AML-193 (cell line): ENCODE data around the gene MED12L.

Source experiments
- DNase-seq, 2 experiments: peaks; one replicate each; lab custom pipeline; 2025; lab: John Stamatoyannopoulos, UW

Gene MED12L

DNA sequence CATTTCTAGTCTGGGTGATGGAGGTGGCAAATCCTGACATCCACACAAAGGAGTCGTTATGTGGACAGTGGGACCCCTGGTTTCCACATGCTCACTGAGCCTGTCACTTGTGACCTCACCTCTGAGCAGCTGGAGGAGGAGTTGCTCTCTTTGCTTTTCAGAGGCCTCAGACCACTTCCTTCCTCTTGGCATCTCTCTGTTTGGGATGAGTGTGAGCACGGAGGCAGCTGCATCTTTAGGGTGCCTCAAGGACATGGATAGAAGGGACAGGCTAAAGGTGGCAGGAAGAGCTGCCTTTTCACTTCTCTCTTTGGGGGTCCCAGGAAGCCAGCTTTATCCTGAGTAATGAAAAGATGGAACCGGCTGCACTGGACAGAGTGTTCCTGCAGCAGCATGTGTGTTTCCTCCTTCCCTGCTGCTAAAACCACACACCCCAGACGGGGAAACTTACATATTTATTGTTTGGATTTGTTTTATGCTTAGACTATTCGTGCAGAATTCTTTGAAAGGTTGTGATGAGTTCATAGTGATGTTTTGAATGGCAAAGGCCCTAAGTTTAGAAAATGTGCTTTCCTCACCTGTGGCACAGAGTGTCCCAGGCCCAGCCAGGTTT is 85.8 kb downstream of the MED12L start:
- peak; percentile 70 to 79 for DNase-seq

DNA sequence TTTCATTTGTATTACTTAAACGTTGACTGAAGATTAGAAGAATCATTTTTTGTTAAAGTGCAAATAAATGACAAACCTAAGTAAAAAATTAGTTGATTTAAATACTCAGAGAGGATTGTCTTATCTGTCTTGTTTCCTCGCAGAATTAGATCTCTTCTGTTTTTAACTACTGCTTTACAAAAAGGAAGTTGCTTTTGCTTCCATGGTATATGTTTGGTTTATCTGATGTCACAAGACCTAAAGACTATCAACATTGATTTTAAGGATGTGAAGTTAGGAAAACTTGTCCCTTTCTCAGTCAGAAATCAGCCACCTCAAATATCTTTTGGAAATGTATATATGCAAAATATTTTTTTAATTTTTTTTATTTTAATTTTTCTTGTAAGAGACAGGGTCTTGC is 88.9 kb downstream of the MED12L start:
- peak; percentile 45 to 59 for DNase-seq

DNA sequence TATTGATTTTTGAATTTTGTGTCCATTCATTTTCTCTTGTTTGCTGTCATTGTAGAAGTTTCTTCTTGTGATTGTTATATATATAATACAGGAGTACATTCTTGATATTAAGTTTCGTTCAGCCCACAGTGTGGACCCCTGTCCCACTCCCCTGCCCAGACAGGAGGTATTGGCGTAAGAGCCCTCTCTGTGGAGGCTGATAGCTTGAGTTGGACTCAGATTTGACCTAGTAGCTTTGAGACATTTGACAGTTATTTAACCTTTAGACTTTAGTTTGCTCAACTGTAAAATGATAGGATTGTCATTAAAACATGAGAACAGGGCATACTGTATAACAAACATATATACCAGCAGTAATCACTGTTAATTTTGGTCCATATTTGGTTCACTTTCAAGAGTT is 90.5 kb downstream of the MED12L start:
- DNase-seq = no peak

DNA sequence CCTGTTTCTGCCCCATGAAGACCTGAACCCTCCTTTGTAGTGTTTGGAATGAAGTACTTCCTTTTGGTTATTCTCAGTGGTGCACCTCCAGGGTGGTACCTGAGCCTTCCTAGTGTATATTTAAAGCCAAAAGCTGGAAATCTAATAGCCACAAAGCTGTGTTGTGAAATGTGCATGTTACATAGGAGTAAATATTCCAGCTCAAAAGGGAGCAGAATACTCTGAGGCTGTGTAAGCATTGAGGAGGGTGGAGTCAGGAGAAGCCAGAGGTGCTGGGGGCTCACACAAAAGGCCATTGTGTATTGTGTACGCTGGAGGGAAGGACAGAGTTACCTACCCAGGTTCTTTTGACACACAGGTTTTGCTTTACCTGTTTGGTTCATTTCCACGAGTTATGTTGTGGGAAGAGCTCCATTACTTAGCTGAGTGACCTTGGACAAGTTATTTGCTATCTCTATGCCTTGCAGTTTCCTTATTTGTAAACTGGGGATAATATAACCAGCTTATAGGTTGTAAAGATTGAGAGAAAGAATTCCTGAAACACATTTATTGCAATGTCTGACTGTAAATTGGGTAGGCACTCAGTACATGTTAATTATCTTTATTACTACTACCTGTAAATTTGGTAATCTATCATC is 92.9 kb downstream of the MED12L start:
- no peak for DNase-seq

DNA sequence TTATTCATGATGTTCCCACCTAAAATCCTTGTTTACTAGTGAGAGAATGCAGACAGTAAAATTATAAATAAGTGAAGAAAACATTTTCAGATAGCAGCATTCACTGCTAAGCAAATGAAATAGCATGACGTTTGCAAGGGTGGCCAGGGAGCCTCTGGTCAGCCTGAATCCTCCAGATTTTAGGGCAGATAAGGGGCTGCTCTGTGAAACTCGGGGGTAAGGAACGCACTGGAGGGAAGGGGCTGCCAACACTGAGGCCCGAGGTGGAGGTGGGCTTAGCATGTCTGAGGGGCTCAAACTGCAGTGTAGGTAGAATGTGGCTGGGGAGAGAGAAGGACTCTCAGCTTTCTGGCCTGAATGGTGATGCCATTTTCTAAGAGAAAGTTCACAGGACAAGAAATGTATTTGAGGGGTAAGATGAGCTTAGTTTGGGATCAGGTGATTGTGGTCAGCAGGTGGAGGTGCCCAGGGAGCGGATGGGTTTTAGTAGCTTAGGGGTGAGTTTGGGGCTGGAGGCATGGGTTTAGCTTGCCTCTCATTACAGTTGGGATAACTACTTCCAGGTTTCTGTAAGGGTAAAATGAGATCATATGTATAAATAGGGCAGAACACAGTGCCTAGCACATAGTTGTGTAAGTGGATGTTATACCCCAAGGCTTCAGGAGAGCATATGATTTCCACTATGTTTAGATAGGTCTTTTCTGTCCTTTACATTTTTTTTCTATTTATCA is 97.0 kb downstream of the MED12L start:
- no peak for DNase-seq

DNA sequence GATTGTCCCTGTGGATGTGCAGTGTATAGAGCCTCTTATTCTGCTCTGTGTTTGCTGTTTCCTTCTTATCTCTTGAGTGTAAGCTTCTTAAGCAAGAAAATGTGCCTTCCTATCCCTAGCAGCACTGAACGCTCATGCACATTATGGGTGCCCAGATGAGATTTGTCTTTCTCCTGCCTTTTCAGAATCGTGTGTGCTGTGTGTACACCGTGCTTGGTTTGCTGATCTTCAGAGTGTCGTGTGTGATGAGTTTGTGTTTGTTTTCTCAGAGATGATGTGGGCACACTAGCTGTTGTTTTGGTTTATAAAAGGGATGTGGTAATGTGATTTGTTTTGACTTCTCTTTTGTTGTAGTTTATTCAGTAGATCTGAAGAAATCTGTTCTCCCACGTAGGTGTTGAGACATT is 97.8 kb downstream of the MED12L start:
- DNase-seq = no peak

DNA sequence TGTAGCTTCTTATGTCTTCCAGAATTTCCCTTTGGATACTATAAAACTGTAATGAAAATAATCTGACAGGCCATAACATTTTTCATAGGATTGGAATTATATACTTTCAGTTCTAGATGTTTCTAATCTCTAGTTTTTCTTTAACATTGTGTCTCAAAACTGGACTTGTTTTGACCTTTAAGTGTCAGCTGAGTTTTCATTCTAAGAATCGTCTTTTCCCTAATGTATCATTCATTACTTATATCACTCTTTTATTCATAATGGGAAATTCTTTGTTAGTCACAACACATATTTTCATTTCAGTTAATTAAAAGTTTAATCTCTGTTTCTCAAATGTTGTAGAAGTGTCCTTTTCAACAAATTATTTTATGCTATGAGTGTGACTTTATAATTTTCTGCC is 105.6 kb downstream of the MED12L start:
- no peak for DNase-seq

DNA sequence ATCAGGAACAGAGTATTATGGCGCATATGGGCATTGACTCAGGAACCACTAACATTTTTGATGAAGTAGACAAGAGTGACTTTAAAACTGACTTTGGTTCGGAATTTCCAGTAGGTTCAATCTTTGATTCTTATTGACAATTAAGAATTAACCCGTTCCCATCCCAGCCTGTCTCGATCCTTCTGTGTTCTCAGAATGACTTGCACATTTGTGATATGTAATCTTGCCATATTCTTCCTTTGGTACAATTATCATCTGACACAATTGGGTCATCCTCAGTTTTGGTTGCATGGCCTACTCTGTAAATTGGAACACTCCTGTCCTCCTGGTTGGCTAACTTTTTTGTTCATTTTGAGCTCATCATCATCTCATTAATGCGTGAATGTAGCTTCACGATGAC is 107.1 kb downstream of the MED12L start:
- DNase-seq = no peak

DNA sequence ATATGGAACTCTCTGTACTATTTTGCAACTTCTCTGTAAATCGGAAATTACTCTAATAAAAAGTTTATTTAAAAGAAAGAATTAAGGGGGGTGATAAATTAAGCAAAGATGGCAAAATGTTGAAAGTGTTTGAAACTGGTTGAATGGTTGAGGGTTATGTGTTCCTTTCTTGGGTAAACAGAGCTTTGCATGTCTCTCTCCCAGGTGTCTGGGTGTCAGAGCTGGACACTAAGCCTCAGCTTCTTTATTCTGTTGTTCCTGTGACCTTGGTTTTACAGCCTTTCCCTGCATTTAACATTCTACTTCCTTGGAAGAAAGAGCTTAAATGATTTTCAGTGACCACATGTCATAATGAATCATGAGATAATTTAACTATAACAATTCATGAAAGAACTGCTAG is 110.4 kb downstream of the MED12L start:
- no peak for DNase-seq

DNA sequence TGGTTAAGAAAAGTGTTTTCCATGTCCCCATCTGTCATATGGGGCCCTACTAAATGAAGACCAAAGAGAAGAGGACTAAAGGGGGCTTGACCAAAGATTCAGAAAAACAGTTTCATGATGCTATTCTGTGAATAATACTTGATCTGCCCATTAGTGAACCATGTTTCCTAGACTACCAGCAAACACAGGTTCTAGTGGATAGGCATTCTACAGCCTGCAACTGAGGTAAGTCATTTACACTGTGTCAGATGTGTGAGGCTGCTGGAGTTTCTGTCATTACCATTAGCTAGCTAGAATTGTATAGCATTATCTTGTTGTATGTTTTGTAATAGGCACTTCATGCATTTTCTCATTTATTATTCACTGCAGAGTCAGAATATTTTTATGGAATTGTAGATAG is 111.0 kb downstream of the MED12L start:
- no peak for DNase-seq

DNA sequence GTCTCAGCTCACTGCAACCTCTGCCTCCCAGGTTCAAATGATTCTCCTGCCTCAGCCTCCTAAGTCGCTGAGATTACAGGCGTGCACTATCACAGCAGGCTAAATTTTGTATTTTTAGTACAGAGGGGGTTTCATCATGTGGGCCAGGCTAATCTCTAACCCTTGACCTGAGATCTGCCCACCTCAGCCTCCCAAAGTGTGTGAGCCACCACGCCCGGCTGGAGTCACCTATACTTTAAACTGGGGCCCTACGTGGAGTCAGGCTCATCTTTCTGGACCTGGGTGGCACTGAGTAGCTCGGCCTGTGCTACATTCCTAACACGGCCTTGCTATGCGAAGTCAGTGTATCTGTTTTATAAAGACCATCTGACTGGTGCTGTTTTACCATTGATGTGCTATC is 111.8 kb downstream of the MED12L start:
- DNase-seq = no peak

DNA sequence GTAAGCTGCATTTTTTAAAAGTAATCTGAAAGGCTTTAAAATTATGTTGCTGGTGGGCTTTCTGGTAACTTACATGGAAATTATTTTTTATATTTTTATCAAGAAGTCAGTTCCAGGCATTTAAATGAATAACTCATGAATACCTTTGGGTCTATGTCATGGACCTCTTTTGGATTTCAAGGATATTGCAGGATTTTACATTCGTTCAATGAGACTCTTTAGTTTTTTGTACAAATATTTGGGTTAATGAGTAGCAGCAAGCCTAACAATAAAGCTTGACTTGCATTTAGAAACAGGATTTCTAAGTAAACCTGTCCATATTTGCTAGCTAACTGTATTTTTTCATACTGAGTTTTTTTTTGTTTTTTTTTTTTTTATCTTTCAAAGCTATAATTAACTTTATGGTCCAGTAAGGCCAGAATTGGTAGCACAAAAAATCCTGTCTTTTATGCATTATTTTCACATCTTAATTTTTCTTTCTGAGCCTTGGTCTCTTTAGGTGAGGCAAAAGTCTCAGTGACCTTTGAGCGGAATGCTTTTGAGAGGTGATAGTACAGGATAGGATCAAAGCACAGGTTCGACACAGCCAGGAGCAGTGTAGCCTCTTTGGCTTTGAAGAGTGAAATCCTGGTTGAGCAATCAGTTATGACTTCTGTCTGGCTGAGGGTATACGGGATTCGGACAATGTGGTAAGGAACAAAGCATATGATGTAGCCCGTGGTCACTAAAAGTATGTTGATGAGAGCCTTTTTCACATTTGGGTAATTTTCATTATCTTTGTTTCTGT is 112.7 kb downstream of the MED12L start:
- DNase-seq = no peak

DNA sequence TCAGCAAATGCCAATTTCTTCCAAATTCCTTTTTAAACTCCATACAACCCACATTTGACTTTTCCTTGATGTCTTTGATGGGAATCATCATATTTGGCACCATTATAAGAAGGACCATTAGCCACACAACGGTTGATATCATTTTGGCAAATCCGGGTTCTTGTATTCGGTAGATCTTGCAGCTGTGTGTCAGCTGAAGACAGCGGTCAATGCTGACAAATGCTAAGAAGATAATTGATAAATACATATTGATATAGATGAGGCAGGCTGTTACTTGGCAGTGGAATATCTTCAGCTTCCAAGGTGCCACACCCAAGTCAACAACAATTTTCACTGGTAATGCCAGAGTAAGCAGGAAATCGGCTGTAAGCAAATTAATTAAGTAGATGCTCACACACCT is 113.4 kb downstream of the MED12L start:
- DNase-seq = no peak

DNA sequence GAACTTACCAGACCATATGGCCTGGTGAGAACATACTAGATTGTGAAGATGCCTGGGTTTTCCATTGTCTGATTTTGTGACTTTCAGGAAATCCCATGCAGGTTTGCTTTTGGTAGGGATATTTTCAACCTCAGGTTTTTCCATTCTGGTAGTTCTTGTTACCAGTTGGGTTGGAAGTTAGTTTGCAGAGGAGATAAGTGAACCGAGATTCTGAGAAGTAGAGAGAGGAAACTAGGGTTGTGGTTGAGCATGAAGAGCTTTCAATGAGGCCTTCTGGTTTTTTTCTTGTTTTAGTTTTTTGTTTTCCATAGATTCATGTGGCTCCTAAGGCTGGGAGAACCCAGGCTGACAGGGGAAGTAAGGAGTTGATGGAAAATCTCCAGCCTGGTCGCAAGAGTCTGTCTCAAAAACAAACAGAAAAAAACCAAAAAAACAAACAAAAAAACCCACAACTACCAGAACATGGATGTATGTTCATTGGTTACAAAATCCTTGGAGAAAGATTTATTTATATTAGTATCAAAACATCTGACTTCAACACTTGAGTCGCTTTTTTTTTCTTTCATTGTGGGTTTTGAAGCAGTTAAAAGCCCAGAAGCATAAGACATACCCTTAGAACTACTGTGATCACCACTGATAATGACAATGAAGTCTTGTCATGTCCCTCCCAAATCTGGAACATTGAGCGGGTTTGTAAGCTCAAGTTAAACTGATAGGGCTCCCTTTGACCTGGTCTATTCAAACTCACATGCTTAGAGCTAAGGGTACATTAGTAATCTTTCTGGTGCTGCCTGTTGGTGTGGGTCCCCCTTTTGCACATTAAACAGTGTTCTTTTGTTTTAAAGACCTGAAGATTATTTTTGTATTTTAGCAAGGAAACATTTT is 114.3 kb downstream of the MED12L start:
- no peak for DNase-seq

DNA sequence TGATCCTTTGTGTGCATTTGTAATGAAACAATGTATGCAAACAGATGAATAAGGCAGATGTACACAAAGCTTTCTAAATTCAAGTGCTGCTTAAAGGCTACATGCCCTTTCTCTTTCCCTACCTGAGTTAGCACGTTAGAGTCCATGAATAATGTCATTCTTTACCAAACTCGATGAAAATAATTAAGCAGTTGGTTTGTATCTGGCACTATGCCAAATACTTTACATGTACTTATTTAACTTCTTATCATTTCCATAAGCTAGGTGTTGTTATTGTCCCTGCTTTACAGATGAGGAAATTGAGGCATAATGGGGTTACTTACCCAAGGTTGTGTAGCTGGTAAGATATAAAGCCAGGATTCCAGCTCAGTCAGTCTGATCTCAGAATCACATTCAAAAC is 115.1 kb downstream of the MED12L start:
- DNase-seq = no peak

DNA sequence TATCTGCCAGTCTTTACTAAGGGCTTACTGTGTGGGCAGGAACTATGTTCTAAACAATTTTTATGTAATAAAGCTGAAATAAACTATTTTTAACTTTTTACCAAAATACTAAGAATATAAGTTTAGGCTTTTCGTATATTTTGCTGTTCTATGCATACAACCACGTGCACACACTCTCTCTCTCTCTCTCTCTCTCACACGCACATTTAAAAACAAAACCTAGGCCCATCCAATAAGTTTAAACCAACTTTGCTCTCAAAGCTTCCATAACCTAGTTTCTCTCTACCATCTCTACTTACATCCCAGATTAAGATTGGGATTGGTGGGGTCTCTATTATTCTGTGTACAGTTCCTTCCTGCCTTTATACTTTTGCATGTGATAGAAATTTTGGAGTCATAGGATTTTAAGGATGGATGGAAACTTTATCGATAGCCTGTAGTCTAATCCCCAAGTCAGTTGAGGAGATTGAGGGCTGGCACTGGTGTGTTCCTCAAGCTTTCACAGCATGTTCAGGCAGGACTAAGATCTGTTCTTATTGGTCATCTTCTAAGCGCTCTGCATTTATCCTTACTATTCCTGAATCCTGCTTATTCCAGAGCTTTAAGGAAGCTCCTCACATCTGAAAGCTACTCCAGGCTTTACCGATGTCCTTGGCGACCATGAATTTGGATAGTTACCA is 115.7 kb downstream of the MED12L start:
- no peak for DNase-seq

DNA sequence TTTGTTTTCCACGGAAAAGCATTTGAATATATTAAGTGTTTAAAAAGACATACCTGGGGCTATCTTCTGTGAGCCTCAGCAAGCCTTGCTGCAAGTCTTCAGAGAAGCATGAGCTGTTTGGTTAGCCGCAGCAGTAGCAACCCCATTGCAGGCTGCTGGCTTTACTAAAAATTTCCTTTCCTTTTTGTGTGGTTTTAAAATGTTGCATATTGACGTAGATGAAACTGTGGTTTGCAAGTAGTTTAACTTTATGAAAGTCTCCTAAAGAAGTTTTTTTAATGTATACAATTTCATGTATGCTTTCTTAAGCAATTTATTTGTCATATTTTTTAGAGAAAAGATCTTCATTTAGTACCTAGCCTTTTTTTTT is 117.6 kb downstream of the MED12L start, which contains the start of gene GPR171:
Gene GPR171 (minus strand): TSS at position 166 of the 370 bp plus-strand sequence. CDS start 3,830 bp downstream, outside the sequence.
- no peak for DNase-seq

DNA sequence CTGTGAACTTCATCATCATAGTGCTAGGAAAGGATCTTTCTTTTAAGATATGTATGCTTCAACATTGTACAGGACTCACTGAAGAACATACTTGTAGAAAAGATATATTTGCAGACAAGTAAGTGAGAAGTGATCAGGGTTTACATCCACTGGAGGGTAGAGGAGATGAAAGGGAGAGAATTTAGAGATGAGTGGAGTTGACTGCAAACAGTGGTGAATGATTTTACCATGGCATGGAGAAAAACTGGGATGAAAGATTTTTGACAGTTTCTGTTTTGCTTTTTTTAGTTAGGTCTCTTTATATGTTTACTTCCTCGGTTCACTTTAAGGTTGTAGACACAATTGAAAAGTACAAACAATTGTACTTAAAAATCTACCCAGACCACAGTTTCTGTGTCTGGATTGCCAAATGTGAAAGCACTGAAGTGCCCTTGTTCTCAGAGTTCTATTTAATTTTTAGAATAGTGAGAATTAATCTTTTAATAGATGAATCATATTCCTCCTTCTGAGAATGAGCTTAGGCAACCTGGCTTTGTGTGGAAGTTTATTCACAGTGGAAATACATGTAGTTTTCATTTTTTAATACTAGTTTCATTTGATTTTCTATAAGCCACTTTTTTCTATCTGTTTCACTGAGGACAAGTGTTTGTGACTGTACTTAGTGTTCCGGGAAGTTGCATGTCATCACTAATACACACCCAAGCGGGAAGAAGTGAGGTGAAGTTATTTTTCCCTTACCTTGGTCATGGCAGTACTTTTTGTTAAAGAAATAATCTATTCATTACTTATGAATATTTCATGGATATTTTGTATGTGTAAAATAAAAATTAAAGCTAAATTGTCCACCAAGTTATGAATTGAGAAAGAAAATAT is 119.3 kb downstream of the MED12L start:
- no peak for DNase-seq

DNA sequence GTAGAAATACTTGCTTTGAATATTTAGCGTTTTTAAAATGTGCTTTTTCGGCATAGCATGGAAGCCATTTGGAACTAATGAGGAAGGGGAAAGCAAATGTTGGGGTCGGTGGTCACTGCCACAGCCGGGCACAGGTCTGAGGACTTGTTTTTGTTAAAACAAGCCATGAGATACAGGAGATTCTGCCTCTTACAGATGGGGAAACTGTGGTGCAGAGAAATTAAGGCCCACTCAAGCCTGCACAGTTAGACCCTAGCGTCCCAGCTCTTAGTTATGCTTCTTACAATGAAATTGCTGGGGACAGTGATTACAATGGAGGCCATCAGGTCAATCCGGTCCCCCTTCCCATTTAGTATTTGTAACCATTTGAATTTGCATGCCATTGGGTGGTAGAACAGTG is 120.0 kb downstream of the MED12L start:
- no peak for DNase-seq

DNA sequence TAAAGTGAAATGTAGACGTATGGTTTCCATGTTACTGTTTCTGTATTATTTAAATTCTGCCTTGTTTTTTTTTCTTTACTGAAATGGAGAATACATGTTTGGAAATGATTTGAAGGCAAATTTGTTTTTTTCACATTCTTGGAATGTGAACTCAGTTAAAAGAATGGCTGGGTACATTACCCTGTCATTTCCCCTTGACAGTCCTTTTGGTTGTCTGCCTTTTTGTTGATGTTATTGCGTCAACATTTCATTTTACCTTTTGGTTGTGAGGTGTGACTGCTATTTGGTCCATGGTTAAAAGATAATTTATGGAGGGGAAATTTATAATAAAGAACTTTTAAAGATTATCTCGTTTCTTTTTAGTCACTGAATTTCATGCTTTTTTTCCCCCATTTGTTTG is 120.7 kb downstream of the MED12L start:
- no peak for DNase-seq
